Loucy (cell line): Measurements from ENCODE around the gene DRAXIN.

ENCODE experiments used
- EZH2phosphoT487 ChIP-seq: fragments of 200-600 bp; IDR thresholded peaks from 2 replicates; pipeline ENCODE4 v1.6.1; 2018; ENCODE audit warnings: antibody characterized with exemption, mild to moderate bottlenecking, moderate library complexity, borderline replicate concordance
- TF ChIP-seq, protein P1 (sequence below): fragments of 200-600 bp; sonication (generic); conservative IDR thresholded peaks from 2 replicates; pipeline ENCODE4 v1.5.1; 2014; ENCODE audit warnings: mild to moderate bottlenecking, antibody characterized with exemption, low read length

DNA sequence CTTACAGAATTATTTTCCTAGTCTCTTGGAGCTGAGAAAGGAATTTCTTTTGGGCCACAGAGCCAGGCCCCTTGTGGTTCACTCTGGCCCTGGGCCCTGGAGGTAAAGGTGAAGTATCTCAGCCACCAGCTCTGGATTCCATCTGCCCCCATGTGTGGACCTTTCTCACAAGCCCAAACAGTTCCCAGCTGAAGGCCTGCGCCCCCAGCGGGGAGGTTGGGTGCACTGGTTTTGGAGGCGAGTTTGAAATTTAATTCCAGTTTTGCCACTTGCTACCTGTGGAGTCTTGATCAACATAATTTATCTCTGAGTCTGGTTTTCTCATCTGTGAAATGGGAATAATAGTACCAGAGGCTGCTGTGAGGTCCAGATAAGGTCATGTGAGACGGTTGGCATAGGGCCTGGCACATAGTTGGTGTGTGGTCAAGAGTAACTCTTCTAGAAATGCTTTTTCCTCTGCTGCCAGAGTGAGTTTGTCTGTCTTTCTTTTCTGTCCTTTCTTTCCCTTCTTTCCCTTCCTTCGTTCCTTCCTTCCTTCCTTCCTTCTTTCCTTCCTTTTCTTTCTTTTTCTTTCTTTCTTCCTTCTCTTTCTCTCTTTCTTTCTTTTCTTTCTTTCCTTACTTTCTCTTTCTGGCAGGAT is 50.5 kb downstream of the DRAXIN start:
- TF ChIP-seq, protein P1, sequence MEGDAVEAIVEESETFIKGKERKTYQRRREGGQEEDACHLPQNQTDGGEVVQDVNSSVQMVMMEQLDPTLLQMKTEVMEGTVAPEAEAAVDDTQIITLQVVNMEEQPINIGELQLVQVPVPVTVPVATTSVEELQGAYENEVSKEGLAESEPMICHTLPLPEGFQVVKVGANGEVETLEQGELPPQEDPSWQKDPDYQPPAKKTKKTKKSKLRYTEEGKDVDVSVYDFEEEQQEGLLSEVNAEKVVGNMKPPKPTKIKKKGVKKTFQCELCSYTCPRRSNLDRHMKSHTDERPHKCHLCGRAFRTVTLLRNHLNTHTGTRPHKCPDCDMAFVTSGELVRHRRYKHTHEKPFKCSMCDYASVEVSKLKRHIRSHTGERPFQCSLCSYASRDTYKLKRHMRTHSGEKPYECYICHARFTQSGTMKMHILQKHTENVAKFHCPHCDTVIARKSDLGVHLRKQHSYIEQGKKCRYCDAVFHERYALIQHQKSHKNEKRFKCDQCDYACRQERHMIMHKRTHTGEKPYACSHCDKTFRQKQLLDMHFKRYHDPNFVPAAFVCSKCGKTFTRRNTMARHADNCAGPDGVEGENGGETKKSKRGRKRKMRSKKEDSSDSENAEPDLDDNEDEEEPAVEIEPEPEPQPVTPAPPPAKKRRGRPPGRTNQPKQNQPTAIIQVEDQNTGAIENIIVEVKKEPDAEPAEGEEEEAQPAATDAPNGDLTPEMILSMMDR = no peak
- TF ChIP-seq EZH2phosphoT487 = no peak
